ENCODE results near the gene PCDHB4.
"Not testable (repeated sequence)": the region's sequence is repeated elsewhere in the genome, so short reads cannot be mapped to it uniquely, and the experiment has no call there.

Gene PCDHB4

GRCh38 chr5:141121563-141121962 lies at the start of gene PCDHB4:
PCDHB4 (plus strand) TSS chr5:141121818; CDS start chr5:141121999, 181 bp downstream.
- no peak for FAIRE-seq

- FAIRE-seq = no peak
These were observed 43.8 kb upstream of the PCDHB4 start for GRCh38 chr5:141077826-141078225.

- FAIRE-seq = no peak
These were observed 39.4 kb upstream of the PCDHB4 start for GRCh38 chr5:141082228-141082627.

GRCh38 chr5:141084487-141084989 lies 37.1 kb upstream of the PCDHB4 start:
- peak; percentile 89 for FAIRE-seq

- peak; percentile 98 for FAIRE-seq
These were observed 26.9 kb upstream of the PCDHB4 start, which contains the start of gene PCDHB2 for GRCh38 chr5:141094481-141095262. PCDHB2 (plus strand) TSS chr5:141094615; CDS start chr5:141094791, 176 bp downstream.

- no peak for FAIRE-seq
These were observed 26.4 kb upstream of the PCDHB4 start for GRCh38 chr5:141095263-141095641.

GRCh38 chr5:141096181-141096580 lies 25.4 kb upstream of the PCDHB4 start:
- FAIRE-seq = not testable (repeated sequence)

DNA sequence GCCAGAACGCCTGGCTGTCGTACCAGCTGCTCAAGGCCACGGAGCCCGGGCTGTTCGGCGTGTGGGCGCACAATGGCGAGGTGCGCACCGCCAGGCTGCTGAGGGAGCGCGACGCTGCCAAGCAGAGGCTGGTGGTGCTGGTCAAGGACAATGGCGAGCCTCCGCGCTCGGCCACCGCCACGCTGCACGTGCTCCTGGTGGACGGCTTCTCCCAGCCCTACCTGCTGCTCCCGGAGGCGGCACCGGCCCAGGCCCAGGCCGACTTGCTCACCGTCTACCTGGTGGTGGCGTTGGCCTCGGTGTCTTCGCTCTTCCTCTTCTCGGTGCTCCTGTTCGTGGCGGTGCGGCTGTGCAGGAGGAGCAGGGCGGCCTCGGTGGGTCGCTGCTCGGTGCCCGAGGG lies 25.0 kb upstream of the PCDHB4 start:
- FAIRE-seq = not testable (repeated sequence)

DNA sequence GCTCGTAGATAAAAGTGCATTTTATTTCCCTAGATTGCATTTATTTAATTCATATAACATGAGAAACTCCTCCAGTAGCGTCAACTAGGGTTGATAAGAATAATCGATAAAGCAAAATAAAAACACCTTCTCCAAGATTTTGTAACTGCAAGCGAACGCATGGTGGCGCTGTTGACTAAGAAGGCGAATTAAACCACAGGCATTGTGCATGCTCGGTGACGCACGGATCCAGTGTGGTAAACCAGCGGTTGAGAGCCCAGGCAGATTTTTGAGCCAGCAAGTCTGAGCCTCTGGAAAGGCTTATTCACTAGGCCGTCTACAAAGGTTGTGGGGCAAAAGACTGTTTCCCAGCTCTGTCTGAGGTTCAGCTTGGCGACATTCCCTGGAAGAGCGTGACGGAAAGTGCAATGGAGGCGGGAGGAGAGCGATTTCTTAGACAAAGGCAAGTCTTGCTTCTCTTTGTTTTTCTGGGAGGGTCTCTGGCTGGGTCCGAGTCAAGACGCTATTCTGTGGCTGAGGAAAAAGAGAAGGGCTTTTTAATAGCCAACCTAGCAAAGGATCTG lies 21.3 kb upstream of the PCDHB4 start, which contains the start of gene PCDHB3:
PCDHB3 (plus strand) TSS at position 231 of the 563 bp plus-strand sequence; CDS start at position 408, 177 bp downstream.
- no peak for FAIRE-seq

DNA sequence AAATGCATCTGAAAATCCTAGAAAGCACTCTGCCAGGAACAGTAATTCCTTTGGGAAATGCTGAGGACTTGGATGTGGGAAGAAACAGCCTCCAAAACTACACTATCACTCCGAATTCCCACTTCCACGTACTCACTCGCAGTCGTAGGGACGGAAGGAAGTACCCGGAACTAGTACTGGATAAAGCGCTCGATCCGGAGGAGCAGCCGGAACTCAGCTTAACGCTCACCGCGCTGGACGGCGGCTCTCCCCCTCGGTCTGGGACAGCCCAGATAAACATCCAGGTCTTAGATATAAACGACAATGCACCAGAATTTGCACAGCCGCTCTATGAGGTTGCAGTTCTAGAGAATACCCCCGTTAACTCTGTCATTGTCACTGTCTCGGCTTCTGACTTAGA lies 20.6 kb upstream of the PCDHB4 start:
- no peak for FAIRE-seq

- FAIRE-seq = not testable (repeated sequence)
These were observed 19.5 kb upstream of the PCDHB4 start for GRCh38 chr5:141102070-141102469.

- FAIRE-seq = not testable (repeated sequence)
These were observed 19.1 kb upstream of the PCDHB4 start for GRCh38 chr5:141102471-141102870.

GRCh38 chr5:141105350-141105749 lies 16.3 kb upstream of the PCDHB4 start:
- no peak for FAIRE-seq

DNA sequence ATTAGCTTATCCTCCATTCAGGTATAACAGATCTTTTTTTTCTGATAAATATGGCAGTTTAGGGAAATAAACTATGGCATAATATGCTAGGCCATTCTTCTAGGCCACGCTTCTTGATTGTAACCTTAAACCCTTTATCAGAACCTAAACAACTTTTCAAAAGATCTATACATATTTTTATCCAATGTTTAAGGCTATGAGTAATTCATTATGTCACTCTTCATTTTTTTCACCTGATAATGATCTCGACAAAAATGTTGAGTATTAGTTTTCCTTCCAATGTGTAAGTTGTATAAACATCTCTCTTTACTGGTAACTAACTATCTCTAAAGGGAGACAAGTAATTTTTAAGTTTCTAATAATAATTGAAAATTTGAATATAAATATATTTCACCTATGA lies 2.4 kb upstream of the PCDHB4 start:
- no peak for FAIRE-seq

DNA sequence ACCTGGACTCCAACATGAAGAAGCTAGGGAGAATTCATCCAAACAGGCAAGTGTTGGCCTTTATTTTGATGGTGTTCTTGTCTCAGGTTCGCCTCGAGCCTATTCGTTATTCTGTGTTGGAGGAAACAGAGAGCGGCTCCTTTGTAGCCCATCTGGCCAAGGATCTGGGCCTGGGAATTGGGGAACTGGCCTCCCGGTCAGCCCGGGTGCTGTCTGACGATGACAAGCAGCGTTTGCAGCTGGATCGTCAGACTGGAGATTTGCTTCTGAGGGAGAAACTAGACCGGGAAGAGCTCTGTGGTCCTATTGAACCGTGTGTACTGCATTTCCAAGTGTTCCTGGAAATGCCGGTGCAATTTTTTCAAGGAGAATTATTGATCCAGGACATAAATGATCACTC lies 367 bp downstream of the PCDHB4 start:
- no peak for FAIRE-seq

GRCh38 chr5:141123396-141124135 lies 1.9 kb downstream of the PCDHB4 start:
- FAIRE-seq = not testable (repeated sequence)

GRCh38 chr5:141127305-141127704 lies 5.7 kb downstream of the PCDHB4 start:
- FAIRE-seq = no peak

- peak; percentile 92 for FAIRE-seq
These were observed 13.6 kb downstream of the PCDHB4 start, which contains the start of gene PCDHB5 for GRCh38 chr5:141135030-141135717. PCDHB5 (plus strand) TSS chr5:141135206; CDS start chr5:141135435, 229 bp downstream.

DNA sequence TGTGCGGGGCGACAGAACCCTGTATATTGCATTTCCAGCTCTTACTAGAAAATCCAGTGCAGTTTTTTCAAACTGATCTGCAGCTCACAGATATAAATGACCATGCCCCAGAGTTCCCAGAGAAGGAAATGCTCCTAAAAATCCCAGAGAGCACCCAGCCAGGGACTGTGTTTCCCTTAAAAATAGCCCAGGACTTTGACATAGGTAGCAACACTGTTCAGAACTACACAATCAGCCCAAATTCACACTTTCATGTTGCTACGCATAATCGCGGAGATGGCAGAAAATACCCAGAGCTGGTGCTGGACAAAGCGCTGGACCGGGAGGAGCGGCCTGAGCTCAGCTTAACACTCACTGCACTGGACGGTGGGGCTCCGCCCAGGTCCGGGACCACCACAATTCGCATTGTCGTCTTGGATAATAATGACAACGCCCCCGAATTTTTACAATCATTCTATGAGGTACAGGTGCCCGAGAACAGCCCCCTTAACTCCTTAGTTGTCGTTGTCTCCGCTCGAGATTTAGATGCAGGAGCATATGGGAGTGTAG lies 14.2 kb downstream of the PCDHB4 start:
- FAIRE-seq = no peak

- FAIRE-seq = not testable (repeated sequence)
These were observed 15.7 kb downstream of the PCDHB4 start for GRCh38 chr5:141137346-141137745.

DNA sequence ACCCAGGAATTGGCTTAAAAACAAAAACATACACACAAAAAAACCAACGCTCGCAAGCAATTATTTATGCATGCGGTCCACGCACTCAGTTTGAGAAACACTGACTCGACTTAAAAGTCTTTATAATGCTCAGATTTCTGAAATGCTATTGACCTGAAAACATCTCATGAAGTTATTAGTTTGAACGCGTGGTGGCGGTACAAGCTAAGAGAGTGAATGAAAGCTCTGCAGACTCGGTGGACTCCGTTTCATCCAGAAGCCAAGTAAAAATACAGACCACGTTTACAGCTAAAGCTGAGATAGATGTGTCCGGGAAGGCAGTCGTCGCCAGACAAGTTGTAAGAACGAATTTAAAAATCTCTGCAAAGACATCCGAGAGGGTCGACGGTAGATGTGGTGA lies 28.2 kb downstream of the PCDHB4 start, which contains the start of gene PCDHB6:
PCDHB6 (plus strand) TSS at position 246 of the 400 bp plus-strand sequence. CDS start 201 bp downstream, outside the sequence.
- no peak for FAIRE-seq
